H1 (cell line): ENCODE measurements around the gene TRIM38. TPM values are rescaled to one million over a fixed set of nuclear protein-coding genes. Genes with fewer than 3 reads are reported as not detected.

Experiments used
- BCL11A ChIP-seq, 2 experiments: IDR thresholded peaks; one replicate each; pipeline ENCODE4 v1.6.1; 2011; ENCODE audit warnings: low read depth in 2 of 2, low read length in 2 of 2, mild to moderate bottlenecking in 2 of 2
- CEBPB ChIP-seq: IDR thresholded peaks from 2 replicates; pipeline ENCODE4 v1.6.1; 2012; ENCODE audit warnings: low read depth, low read length
- CTBP2 ChIP-seq: IDR thresholded peaks from 2 replicates; pipeline ENCODE4 v1.7.0; 2011; ENCODE audit warnings: borderline replicate concordance, mild to moderate bottlenecking, moderate library complexity, mixed read lengths, low read length; ENCODE audit not compliant: insufficient read depth, insufficient read length
- FOSL1 ChIP-seq: IDR thresholded peaks from 2 replicates; pipeline ENCODE4 v1.6.1; 2011; ENCODE audit warnings: mild to moderate bottlenecking, low read depth, low read length, moderate library complexity; ENCODE audit not compliant: insufficient read depth
- NRF1 ChIP-seq: IDR thresholded peaks from 2 replicates; pipeline ENCODE4 v1.6.1; 2011; ENCODE audit warnings: mild to moderate bottlenecking, low read depth, low read length, improper control_type of control experiment
- SIX5 ChIP-seq: IDR thresholded peaks from 2 replicates; pipeline ENCODE4 v1.6.1; 2011; ENCODE audit warnings: mild to moderate bottlenecking, low read depth, low read length
- TAF1 ChIP-seq: IDR thresholded peaks from 2 replicates; pipeline ENCODE4 v1.6.1; 2011; ENCODE audit warnings: mild to moderate bottlenecking, low read depth, low read length
- polyA plus RNA-seq, 7 experiments: library from polyadenylated mRNA; depleted of rRNA in 3 of 7; stranded (reverse) in 5 of 7; unstranded in 2 of 7; fragments of >200 nt in 5 of 7; fragments of 200-250 nt in 2 of 7; gene quantifications; 1 replicate in 5 of 7; 2 replicates in 1 of 7; 4 replicates in 1 of 7; pipeline versions ENCODE4 v1.2.1 to v1.2.3, GENCODE V29; 2011 to 2013; ENCODE audit warnings: missing spikeins in 2 of 7, mixed read lengths in 2 of 7
- total RNA-seq: library from RNA; stranded (reverse); fragmentation: NEBNext Ultra II Directional; extraction: Animal tissue kit (Norgen Biotek cat#: 25700); gene quantifications from 2 replicates; pipeline ENCODE4 v1.2.1, GENCODE V29; 2021

TRIM38 gene
- total and polyA plus RNA-seq, 2 of the 8 experiments (the other 6 are each of a cell fraction or from before 2014, with no cell fraction given): 0.43 to 0.56 TPM

GRCh38 chr6:25980935-25981334 is 18.3 kb downstream of the TRIM38 start (continued):
- TF ChIP-seq FOSL1 (no peak), BCL11A (IDR thresholded peaks at IDR 0.05; ENCODE audit: low read depth in 2 of 2, low read length in 2 of 2) (no peak), NRF1 (no peak), CEBPB (no peak), TAF1 (no peak), CTBP2 (no peak), SIX5 (no peak)
